GM18526 (cell line): ENCODE results near the gene UBE3A.

Experiments used
- POLR2A ChIP-seq: IDR thresholded peaks from 3 replicates; pipeline ENCODE4 v1.6.1; 2011; ENCODE audit not compliant: insufficient read length; ENCODE audit errors: extremely low read depth

Gene UBE3A

DNA sequence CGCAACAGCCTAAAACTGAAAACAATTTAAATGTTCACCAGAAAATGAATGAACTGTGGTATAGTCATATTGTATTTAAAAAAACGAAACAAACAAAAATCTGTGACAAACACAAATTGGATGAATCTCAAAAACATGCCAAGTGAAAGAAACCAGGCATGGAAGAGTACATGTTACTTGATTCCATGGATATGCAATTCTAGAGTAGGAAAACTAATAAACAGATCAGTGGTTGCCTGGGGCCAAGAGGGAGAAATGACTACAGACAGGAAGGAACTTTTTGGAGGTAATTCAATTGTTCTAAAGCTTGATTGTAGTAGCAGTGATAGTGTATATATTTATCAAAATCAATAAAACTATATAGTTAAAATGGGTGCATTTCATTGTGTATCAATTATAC lies 16.8 kb downstream of the UBE3A start:
- no peak for TF ChIP-seq POLR2A

DNA sequence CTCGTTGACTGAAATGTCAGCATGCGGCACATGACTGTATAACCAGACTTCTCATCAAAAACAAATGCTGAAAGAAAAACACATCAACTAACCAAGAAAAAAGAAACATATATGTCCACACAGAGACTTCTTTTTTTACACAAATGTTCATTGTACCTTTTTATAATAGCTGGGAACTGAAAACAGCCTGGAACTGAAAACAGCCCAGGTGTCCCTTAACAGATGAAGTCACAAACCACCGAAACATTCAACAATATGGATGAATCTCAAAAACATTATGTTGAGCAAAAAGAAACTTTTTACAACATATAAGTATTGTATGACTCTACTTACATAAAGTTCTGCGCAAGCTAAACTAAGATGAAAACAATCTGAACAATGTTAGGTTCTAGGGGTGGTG lies 20.6 kb downstream of the UBE3A start:
- TF ChIP-seq POLR2A = no peak

DNA sequence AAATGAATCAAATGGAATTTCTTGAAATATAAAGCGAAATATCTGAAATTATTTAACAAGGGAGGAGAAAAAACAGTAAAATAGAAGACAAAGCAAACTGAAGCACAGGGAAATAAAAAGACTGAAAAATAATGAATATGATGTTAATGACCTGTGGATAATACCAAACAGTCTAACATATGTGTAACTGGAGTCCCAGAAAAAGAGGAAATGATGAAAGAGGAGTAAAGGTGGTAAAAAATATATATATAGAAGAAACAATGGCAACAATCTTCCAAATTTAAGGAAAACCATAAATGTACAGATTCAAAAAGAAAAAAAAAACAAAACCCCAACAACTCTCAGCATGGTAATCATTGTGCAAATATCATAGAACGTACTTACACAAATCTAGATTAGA lies 21.2 kb downstream of the UBE3A start:
- TF ChIP-seq POLR2A = no peak

DNA sequence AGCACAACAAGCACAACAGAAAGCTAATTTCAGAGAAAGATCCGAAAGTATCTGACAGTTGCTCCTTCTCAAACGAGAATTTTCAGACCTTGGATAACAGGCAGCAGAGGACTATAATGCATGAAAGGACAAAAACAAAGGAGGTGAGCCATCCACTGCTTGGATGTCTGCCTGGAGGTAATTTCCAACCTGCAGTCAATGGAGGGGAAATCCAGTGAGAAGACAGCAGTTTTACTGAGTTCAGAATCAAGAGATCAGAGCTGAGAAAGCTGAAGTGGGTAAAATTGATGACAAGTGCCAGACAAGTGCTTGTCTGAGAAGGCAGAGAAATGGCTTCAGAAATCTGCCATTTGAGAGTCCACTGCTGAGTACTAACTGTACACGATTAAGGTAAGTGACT lies 22.1 kb downstream of the UBE3A start:
- no peak for TF ChIP-seq POLR2A

DNA sequence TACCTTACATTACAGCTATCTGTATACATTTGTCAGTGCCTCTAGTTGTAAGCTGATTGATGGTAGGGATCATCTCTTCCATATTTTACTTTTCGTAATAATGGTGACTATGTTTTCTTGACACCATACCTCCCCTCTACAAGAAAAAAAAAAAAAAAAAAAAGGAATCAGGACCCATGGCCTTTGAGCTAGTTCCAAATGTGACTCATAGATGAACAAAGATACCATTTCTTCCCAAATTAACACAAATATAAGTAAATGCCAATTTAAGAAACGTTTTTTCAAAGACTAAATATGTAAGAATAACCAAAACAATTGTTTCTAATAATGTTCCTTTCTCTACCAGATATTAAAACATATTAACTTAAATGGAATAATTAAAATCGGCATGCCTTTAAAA lies 23.1 kb downstream of the UBE3A start:
- TF ChIP-seq POLR2A = no peak

DNA sequence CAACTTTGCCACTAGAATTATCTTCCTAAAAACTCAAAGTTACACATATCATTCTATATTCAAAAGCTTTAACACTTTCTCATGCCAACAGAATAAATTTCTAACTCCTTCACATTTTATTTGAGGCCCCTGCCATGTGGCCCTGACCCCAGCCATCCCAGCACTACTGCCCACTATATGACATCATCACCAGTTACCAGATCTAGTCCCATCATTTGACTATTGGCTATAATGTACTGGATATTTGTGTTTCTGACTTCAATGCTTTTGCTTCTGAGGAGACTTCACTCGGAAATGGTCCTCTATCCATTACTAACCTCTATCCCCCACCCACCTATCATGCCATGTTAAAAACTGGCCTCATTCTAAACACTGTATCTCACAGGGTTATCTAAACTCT lies 23.6 kb downstream of the UBE3A start:
- TF ChIP-seq POLR2A = no peak

DNA sequence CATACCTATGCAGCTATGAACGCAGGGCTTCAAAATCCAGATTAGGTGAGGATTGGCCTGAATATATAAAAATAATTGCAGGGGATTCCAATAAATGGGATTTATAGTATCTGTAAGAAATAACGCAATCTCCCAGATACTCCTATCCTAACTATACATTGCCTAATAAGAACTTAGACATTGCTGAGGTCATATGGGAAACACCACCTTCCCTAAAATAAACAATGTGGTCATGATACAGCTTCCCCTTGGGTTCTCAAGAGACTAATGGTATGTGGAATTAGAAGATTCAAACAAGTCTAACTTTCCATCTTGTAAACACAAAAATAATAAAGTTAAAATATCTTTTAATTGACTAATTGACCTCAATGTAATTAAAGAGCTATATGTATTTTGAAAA lies 28.2 kb downstream of the UBE3A start:
- no peak for TF ChIP-seq POLR2A

DNA sequence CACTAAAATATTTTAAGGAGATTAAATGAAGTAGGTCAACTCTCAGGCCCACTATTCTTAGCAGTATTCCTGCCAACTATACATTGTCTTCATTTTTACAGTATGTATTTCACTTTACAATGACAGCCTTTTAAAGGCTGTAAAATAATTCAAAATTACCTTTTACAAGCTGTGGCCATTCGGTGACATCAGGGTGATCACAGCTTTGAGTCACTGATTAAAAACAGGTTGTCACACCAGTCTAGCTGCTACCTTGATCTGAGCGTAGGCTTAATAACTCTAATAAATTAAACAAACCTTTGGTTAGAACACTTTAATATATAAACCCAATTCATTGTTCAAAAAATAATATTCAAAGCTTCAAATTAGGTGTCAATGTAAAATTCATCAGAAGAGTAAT lies 29.9 kb downstream of the UBE3A start:
- TF ChIP-seq POLR2A = no peak

DNA sequence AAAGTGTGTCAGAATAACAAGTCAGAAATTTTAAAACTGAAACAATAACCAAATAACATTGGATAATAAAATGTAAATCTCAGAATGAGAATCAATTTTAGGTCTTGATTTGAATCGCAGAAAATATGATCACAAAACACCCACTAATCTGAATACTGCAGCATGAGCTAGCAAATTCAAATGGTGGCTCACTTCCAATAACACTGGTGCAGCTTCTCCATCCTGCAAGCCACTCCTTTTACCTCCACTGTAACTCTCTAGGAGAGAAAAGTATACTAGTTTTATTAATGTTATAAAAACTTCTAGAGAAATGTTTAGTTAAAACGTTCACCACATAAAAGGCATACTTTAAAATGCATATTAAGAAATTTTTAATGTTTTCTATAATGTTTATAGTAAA lies 30.4 kb downstream of the UBE3A start:
- no peak for TF ChIP-seq POLR2A

DNA sequence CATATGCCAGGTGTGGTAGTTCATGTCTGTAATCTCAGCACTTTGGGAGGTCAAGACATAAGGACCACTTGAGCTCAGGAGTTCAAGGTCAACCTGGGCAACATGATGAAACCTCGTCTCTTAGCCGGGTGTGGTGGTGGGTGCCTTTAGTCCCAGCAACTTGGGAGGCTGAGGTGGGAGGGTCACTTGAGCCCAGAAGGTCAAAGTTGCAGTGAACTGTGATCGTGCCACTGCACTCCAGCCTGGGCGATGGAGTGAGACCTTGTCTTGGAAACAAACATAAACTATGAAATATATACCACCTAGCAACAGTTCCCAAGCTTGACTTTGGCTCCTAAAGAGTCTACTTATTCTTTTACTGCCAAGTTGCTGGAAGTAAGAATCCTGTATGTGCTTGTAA lies 30.9 kb downstream of the UBE3A start:
- no peak for TF ChIP-seq POLR2A

DNA sequence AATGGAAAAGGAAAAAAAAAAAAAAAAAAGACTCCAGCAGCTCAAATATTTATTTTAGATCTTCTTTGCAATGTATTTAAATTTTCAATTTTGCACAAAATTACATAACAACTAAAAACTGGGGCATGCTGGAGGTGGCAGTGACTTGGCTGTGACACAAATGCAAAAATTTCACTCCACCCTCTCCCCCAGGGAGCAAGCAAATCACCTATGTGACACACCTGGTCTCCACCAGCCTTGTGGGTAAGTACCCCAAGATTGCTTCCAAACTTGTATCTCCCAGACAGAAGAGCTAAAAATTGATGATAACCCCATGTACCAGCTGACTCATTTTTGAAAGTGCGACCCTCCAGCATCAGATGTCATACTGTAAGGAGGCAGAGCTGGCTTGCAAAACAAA lies 32.0 kb downstream of the UBE3A start:
- no peak for TF ChIP-seq POLR2A

DNA sequence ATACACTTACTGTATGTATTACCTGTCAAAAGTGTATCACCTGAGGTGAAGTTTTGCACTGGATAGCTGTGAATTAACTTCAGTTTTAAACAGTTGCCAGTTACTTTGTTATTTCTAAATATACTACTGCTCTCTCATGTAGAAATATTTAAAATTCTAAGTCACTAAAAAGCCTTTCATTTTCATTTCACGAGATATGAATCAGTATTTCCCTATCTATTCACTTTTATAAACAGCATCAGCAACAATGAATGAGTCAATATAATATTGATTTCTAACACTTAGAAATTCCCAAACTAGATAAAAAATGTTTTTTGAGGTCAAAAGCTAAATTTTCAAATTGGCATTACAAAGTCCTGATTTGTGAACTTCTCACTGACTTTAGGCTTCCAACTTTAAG lies 32.6 kb downstream of the UBE3A start:
- no peak for TF ChIP-seq POLR2A

DNA sequence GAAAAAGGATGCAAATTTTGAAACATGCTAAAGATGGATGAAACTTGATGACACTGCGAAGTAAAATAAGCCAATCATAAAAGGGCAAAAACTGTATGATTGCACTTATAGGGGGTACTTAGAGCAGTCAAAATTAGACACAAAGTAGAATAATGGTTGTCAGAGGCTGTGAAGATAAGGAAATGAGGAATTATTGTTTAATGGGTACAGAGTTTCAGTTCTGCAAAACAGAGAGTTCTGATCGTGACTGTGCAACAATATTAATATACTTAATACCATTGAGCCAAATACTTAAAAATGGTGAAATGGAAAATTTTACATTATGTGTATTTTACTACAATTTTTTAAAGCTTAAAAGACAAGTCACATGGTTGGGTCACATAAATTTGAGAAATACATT lies 35.1 kb downstream of the UBE3A start:
- no peak for TF ChIP-seq POLR2A

DNA sequence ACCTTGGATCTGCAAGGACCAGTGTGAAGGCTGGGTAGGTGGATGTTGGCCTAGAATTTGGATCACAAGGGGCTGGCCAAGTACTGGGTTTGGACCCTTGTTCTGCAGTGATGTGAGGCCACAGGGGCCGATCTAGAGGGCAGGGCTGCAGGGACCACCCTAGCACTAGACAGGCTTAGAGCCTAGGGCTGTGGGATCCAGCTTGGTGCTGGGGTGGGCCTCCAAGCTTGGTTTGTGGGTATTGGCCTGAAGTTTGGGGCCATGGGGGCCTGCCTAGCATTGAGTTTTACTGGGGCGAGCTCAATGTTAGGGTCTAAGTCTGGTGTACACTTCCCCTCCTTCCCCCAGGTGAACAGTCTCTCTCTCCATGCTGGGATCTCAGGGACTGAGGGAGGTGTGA lies 36.5 kb downstream of the UBE3A start:
- TF ChIP-seq POLR2A = no peak

DNA sequence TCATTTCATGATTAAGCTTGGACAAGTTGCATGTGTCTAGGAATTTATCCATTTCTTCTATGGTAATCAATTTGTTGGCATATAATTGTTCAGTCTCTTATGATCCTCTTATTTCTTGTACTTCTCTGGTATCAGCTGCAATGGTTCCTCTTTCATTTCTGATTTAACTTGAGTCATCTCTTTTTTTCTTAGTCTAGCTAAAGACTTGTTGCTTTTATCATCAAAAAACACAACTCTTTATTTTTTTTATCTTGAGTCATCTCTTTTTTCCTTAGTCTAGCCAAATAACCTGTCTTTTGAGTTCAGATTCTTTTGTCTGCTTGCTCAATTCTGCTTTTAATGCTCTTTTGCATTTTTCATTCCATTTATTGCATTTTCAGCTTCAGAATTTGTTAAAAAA lies 37.3 kb downstream of the UBE3A start:
- no peak for TF ChIP-seq POLR2A

DNA sequence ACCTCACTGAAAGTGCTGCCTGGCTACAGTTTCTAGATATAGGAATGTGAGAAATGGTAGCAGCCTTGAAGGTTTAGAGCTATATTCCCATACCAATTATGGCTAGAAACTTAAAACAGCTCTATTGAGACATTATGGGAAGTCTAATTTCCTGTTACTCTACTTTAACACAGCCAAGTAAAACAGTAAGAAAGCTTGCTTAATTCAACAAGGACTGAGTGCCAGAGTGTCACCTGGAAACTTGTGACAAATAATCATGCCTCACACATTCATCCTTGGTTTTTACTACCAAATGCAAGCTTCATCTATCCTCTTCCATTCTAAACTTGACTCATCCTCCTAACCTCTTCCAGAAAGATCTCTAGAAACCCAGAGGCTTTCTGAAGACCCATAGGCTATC lies 41.7 kb downstream of the UBE3A start:
- TF ChIP-seq POLR2A = no peak

DNA sequence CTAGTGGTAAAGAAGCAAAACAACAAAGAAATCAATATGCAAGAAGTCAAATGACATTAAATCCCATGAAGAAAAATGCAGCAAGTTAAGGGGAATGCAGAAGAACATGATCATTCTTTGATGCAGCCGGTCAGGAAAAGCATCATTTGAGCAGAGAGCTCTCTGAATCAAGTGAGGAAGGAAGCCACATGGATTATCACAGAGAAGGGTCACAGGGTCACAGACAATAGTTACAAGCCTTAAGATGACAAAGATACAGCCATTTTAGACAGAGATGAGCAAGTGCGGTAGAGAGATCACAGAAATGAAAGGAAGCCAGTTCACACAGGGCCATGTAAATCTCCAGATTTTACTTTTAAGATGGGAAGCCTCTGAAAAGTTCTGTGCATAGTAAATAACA lies 43.9 kb downstream of the UBE3A start:
- no peak for TF ChIP-seq POLR2A

DNA sequence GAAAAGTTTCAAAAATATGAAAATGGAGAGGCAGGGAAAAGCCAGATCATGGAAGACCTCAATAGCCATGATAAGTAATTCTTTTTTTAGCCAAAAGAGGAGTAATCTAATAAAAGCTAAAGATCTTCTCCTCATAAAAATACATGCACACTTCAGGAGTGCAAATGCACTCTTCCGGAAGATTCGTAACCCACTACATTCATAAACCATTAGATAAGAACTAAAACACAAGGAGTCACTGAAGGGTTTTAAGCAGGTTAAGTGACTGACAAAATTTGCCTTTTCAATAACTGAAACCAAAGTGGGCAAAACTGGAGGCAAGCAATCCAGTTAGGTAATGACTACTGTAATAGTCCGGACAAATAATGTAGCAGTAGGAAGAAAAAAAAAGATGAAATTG lies 46.0 kb downstream of the UBE3A start:
- TF ChIP-seq POLR2A = no peak

DNA sequence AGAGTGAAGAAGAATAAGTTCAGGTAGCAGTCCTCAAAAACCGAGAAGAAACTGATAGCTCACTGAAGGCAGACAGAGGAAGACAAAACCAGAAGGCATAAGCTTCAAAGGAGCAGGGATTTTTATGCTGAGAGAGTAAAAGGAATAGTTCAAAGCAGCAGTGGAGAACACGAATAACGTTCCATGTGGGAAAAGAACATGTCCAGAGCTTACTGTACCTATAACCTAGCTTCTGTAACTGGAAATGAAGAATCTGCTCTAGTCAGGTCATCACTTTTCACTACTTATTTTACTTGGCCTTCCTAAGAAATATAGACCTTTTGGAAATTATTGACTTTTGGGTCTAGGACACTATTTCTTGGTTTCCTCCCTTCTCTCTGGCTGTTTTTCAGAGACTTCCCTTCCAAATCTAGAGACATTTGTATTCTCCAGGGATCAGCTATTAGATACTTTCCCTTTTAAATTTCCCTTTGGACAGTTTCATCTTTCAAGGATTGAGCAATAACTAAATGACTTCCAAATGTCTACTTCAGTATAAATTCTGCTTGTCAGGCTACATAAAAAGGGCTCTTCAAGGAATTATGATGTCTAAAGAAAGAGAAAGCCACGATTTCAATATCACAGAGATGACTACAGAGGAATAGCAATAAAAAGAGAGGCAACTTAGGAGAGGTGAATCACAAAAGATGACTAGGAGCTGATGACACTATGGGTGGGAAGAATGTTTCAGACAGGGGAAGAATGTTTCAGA lies 46.7 kb downstream of the UBE3A start:
- TF ChIP-seq POLR2A = no peak
